CD4-positive, alpha-beta T cell treated with Interferon alpha-2 for 1 hour (primary cell): Measurements from ENCODE around the gene COL4A6.

Source experiments
- DNase-seq, 2 donors: peaks; one replicate each; pipeline ENCODE4 v3.0.0-alpha.2; 2020 to 2022

The COL4A6 gene

DNA sequence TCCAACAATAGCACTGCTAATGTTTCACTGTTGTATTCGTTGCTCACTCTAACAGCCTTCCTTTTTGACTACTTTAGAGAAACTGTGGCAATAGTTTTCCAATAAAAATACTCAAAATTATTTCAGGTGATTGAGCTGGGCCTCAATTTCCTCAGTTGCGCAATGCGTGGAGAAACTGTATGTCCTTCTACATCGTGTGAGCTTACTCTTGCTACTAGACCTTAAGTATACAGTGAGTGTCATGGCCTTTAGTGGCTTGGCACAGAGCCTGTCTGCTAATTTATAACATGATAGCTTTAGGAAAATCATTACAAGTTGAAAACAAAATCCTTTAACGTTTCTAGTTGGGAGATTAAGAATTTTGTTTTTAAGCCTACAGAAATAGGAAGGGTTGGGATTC lies 114.5 kb downstream of the COL4A6 start:
- DNase-seq, result no peak

DNA sequence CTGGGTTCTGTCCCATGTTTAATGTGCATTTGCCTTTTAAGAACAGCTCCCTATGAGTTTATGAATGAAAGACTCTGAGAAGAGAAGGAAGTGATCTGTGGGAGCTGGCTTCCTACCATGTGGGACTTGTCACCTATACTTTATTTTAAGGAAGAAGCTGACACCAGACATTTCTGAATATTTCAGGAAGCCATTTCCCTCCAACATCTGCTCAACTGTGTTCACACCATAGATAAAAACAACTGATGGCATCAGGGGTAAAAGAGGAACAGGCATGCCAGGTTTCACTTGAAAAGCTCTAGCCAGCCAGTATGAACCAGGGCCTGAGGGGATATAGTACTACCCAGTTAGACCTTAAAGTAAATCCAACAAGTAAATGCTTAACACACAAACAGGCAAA lies 116.0 kb downstream of the COL4A6 start:
- no peak for DNase-seq

DNA sequence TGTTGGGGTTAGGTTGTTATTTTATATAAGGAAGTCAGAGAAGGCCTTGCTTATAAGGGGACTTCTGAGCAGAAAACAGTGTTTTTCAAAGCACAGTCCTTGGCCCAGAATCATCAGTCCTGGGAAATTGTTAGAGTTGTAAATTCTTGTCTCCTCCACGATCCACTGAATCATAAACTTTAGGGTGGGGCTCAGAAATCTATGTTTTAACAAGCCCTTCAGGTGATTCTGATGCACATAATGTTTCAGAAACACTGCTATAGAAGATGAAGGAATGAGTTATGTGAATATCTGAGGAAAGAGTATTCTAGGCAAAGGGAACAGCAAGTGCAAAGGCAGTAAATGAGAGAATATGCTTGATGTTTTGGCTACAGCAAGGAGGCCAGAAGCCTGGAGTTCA lies 121.8 kb downstream of the COL4A6 start:
- DNase-seq, result no peak

DNA sequence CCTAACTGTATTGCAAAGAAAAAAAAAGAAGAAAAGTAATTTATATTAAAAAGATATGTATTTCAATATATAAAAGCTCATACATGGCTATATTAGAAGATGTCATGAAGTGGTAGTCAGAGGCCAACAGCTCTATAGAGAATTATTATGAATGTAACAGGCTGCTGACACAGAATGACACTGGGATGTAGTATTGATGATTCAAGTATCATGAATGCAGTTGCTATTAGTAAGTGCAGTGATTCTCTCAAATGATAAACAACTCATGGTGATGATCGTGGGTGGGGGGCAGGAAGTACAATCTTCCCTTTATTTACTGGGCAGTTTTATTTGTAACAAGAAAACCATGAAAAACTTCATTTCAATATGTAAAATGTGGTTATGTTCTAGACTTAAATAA lies 124.6 kb downstream of the COL4A6 start:
- no peak for DNase-seq

DNA sequence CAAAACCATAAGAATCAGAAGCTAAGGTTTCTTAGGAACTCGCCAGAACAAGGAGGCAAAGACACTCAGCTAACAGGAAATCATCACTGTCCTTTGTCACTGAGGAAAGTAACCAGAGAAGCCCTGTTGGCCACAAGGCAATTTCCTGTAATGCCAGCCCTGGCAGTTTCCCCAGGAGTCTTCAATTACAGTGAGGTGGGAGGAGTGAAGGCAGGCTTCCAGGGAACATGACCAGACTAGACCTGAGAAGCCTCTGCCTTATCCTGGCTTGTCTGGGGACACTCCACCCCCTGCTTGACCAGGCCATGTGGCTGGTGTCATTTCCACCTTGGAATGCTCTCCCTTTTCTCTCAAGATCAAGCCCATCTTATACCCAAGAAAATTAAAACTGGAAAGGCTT lies 125.3 kb downstream of the COL4A6 start:
- DNase-seq, result no peak

DNA sequence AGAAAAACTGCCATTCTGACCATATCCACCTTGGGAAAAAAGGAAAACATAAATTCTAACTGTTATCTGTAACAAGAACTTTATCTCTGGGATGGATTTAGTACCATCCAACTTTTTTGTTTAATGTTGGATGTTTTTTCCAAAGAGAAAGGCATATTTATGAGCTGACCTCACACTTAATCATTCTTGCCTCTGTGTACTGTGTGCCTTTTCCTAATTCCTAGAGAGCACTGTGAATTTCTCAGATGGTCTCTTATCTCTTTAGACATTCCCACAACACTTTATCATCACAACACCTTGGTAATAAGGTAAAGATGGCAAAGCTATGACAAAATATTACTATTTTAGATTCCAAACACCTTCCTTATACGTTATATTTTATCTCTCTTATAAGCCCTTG lies 126.2 kb downstream of the COL4A6 start:
- DNase-seq, result no peak

DNA sequence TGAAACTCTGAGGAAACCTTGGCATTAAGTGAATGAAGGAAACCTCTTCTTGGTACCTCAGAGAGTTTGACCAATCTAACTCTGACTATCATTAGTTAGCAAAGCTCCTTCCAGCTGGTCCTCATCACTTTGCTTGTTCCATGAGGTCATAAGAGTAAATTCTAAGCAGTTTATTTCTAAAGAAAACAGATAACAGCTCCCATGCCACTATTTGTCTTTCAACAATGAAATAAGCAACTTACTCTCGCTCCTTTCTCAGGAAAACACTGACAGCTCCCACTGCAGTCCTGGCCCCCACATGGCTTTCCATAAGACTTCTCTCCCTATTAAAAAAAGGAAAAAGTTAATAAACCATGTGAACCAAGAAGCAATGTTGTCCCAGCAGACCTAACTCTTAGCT lies 127.7 kb downstream of the COL4A6 start:
- no peak for DNase-seq

DNA sequence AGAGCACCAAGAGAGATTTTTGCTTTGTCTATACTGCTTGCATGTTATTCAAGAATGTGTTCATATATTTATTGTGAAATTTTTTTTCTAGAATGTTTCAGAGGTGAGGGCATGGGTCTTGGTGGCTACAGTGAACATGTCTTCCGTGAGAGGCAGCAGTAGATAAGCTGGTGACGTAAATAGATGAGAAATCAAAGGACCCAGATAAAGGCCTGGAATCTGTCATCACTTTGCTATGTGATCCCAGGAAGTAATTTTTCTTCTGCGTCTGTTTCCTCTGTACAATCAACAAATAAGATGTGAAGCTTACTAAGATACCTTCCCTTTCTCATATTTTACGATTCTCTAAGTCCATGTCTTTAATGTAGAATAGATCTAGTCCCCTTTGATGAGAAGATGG lies 129.1 kb downstream of the COL4A6 start:
- no peak for DNase-seq

DNA sequence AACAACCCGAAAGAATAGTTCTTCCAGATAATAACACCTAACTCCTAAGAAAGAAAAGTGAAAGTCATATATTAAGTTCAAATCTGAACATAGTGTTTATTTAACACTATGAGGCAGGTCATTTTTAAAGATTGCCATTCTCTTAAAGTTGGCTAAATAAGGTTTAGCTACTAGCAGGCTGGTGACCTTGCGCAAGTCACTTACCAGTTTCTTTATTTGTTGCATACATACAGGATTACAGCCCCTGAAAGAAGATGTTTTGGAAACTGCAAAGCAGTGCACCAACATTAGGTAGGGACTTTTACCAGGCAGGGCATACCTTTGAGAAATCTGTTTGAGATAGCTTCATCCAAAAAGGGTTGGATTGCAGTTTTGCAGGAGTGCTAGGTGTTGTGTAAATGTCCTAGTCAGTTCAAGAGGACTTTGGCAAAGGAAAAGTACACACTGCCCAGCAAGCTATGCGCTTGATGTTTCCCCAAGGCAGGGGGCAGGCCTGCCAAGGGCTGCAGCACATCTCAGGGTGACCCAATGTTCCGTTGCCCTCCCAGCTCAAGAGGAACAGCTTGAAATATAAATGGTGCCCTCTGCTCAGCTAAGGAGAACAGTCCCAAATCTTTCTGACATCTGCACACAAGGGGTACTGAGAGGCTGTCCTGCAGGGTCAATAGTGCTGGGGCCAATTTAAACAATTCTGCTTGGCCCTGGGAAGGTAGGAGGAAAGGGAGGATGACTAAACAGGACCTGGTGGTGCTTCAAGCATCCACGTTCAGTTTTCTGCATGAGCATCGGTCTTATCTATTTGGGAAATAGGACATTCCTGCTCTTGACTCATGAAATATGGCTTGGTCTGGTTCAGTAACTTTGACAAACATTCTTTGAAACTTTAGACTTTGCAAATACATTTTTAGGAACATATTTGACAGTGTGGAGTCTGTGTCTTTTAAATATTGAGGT lies 130.8 kb downstream of the COL4A6 start:
- no peak for DNase-seq

DNA sequence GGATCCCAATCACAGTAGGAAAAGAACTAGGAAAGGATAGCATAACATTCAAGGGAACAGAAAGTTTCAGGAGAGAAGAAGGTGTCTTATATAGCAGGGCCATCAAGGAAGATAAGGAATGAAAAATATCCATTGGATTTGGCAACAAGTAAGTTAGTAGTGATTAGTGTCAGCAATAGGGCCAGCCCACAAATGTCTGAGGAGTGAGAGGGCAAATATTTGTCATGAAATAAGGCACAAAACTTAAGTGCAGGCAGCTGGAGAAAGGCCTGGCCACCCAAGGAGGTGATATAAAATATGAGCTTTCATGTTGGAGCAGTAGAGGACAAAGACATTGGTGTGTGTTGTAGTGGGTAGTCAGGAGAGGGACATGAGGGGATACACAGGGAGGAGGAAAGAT lies 132.1 kb downstream of the COL4A6 start:
- DNase-seq, result no peak

DNA sequence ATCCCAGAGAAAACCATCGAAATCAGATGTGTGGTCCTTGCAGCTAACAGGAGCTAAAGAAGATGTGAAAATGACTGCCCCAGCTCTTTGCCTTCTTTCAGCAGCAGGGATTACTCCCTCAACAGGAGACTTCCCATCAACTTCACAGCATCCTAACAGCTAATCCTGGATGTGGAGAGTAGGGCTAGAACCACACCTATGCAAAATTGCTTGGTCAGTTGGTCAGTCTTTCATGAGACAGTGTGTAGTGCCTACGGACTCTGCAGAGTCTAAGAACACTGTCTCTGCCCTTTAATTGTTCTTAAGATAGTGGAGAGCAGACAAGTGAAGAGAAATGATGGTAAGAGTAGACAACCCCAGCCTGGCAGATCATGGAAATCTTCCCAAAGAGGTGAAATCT lies 133.5 kb downstream of the COL4A6 start:
- no peak for DNase-seq

DNA sequence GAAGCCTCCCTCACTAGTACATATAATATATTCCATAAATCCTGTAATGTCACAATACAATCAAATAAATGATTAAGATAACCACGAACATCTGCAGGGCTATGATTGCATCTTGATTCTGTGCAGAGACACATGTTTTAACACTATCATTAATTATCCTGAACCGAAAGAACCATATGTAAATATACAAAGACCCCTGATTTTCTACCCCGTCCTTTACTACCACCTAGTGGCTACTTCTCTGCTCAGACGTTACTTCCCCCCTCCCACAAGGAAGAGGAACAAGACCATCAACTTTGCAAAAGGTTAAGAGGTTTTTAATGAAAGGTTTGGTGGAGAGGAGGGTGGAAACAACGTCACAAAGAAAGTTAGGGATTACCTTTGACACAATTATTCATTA lies 134.0 kb downstream of the COL4A6 start:
- DNase-seq, result no peak

DNA sequence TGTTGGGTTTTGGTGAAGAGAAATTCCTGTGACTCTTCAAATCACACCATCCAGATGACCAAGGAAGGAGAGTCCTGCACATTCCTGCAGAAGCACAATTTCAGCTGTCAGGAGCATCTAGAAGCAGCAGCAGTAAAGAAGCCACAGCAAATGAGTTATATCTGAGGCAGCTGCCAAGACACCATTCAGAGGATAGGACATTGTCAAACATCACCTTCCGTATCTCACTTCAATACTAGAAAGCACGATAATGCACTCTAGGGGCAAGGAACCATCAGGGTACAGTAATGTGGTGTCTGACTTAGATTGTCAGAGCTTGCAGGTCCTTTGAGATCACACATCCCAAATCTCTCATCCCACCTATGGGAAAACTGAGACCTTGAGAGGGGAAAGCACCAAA lies 134.5 kb downstream of the COL4A6 start:
- DNase-seq, result no peak

DNA sequence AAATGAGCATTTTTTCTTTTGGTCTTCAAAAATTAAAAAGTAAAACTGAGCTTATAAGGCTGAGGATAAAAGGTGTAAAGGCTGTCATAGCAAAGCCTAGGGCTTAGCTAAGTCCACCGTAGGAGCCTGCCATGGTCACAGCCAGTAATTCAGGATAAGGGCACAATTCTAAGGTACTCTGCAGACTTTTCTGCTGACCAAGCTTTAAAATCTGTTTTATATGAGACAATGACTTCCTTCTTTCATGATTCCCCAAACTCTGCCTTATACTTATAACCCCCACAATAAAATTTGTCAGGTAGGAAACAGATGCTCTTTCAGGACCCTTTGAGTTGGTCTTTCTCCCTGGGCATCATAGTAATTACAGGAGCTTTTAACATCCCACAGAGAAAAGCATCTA lies 138.5 kb downstream of the COL4A6 start:
- no peak for DNase-seq

DNA sequence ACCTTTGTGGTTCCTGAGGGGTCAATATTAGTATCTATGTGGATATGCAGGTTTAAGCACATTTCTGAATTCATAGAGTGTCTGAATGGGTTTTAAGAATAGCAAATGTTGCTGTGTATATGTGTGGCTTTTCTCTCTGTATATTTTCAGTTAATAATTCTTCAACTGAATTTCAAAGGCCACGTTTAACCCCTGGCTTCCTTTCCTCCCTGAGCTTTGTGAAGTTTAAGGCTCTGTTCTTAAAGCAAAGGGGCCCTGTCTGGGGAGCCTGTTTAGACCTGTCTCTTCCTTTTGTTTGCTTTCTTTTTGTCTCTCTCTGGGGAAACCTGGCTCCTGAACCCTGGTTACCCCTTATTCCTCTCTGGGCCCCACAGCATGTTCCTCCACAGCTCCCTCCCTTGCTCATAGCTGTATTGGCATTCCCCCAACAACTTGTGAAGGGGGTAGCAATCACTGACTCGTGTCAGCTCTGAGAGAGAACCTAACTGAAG lies 139.1 kb downstream of the COL4A6 start:
- no peak for DNase-seq

DNA sequence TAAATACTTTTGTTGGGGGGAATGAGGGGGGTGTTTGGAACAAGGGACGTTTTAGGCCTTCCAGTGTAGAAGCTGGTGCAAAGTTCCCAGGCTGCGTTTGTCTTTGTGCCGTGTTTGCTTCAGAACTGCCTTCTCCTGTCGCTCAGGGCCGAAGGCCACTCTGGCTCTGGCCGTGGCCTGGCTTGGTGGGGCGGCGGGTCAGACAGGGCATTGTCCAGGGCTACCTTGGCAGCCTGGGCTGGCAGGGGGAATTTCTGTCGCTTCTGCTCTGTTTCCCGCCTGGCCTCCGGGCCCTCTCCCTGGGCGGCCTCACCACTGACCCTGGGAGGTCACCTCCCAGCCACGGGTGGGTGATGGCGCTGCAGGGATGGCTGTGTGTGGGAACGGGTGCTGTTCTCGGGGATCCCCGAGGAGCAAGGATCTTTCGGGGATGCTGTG lies 140.0 kb downstream of the COL4A6 start:
- no peak for DNase-seq

DNA sequence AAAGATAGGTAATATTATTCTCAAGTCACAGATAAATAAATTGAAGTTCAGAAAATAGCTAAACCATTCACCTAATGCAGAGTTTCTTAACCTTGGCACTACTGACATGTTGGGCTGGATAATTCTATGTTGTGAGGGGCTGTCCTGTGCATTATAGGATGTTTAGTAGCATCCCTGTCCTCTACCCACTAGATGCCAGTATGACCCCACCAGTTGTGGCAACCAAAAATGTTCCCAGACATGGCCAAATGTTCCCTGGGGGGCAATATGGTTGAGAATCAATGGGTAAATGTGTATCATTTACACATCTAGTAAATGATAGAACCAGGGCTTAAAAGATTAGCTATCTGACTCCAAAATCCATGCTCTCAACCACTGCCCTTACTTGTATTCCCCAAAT lies 140.9 kb downstream of the COL4A6 start:
- DNase-seq, result no peak

DNA sequence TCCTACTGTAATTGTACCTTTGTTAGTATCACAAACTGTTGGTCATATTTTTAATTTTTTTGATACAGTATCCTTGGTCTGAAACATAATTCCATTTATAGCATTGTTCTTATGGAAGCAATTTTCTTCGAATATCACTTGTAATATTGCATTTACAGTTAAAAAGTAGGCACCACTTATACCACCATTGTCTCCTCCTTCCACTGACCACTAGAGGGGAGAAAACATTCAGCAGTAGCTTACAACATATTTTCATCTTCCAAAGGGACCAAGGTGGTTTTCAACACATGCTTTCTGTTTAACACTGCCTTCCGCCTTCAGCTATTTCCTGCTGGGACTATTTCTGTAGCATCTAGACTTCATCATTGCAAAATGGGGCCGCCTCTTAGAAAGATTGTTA lies 146.2 kb downstream of the COL4A6 start:
- no peak for DNase-seq

DNA sequence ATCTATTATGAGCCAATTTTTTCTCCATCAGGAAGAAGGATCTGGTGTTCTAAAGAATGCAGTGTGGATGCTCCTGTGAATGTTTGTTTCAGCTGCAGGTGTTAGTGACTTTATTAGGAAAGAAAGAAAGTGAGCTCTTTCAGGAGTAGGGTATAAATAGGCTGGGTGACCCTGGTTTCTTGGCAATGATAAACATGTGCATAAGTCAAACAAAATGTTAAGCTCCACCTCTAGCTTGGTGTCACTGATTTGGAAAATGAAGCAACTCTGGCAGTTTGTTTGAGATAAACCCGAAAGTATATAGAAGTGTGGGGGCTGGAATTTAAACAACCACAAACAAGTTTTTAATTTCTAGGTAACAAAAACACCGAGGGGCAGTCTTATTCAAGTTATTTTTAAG lies 152.3 kb downstream of the COL4A6 start:
- DNase-seq, result no peak

DNA sequence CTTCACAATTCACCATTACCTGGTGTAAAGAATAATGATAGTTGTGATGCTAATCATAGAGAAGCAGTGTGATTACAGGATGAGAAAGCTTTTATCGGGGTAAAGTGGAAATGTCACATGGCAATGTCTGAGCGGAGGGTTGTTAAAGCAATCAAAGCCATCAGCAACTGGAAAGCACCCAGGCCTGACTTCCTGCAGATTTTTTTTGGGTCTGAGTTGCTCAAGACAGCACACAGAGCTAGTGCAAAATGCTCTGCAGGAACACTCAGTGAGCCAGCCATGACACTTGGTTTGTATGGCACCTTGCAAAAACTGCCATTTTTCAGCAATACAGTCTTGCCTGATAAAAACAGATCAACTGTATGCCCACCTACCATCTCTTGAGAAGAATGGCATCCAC lies 152.9 kb downstream of the COL4A6 start:
- DNase-seq, result no peak

DNA sequence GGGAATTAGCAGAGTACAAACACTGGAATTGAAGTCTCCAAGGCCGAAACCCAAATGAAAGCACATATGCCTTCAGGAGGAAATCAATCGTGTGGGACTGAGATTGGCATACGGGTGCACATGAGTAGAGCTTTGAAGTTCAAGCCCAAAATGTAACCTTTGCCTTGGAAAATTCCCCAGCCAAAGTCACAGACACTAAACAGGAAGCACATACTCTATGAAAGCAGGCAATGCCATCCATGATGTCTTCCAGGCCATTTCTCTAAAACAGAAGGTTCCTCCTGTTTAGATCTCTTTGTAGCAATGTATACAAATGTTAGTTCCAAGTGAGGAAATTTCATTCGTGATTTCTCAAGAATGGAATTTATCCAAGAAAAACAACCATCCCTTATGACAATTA lies 162.5 kb downstream of the COL4A6 start:
- no peak for DNase-seq

DNA sequence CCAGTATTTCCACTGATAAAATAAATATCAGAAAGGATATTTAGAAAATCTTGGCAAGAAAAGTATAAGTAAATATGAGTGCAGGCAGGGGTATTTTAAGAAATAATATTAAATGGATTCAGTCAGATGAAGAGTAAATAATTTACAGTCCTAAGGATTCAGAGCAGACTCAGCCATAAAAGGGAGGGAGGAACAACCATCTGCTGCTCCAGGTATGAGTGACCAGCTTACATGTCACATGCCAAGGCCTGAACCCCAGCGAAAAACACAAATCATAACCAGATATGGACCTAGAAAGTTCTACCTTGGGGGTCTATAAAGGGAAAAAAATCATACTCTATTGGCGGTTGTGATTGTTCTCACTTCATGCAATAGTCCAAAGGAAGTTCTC lies 166.8 kb downstream of the COL4A6 start:
- DNase-seq, result no peak

DNA sequence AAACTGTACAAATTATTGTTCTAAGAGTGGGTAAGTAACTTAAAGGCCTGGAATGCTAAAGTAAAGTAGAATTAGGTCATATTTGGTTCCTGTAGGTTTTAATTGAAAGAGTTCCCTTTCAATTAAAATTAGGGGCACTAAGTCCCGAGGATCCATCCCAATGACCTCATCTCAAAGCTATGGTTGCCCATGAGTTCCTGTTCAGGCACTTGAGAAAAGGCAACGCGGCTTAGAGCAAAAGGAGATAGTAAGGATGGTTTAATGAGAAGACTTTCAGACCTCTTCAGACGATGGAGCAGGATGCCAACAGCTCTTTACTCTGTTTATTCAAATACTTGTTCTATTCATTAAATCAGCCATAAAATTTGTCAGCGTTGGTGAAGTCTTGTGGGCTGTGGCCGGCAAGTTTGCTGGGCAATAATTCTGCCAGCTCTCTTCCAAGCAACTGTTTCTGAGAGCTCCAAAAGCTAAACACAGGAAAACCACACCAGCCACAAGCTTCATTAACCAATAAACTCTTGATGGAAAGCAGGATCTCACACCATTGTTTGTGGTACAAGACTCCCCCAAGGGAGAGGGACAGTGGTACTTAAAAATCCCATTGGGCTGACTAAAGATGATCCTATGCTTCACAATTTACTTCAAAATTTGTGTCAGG lies 167.4 kb downstream of the COL4A6 start:
- no peak for DNase-seq

DNA sequence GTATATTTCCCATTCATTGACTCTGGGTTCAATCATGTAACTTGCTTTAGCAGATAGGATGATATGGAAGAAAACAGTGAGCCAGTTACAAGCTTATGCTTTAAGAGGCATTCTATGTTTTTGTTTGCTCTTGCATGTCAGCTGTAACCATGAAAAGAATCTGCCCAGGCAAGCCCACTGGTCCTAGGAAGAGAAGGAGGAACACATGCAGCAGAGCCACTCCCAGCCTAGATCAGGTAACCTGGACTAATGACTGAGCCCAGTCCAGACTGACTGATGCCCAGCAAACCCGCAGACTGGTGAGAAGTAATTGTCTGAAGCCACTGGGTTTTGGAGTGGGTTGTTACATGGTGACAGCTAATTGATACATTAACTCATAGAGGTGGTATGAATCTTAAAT lies 167.9 kb downstream of the COL4A6 start:
- DNase-seq, result no peak
